Activated T-cell treated with anti-CD3 and anti-CD28 coated beads, Interleukin-2, amount 50 U/mL, for 1 hour (primary cell): ENCODE results near the gene SLC2A11.
A peak's percentile ranks its signal among the peaks of the same experiment; 100 is the strongest.
"Not testable (repeated sequence)": the region's sequence is repeated elsewhere in the genome, so short reads cannot be mapped to it uniquely, and the experiment has no call there.

ENCODE experiments used
- DNase-seq: peaks from one replicate; pipeline ENCODE4 v3.0.0-alpha.2; 2020

SLC2A11 gene

DNA sequence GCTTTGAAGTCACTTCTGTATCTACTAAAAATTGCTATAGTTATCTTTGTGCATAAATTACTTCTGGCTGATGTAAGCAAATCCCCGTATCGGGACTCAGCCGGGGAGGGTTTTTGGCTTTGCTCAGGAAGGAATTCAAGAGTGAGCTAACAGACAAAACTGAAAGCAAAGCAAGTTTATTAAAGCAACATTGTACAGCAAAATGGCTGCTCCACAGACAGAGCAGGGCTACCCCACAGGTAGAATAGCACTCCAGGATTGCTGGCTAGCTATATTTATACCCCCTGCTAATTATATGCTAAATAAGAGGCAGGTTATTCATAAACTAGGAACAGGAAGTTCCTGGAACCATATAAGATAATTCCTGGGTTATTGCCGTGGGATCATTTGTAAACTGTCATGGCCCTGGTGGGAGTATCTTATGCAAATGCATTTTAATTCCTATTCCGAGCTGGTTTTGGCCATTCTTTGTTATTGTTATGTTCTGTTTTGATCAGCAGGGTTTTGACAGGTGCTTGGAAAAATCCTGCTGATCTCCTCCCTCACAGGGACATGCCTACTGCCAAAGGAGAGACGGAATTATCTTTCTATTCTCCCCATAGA is 51.7 kb downstream of the SLC2A11 start:
- DNase-seq = no peak

GRCh38 chr22:23910496-23911190 is 53.0 kb downstream of the SLC2A11 start:
- no peak for DNase-seq

GRCh38 chr22:23911318-23911980 is 53.8 kb downstream of the SLC2A11 start:
- no peak for DNase-seq

- DNase-seq = no peak
These were observed 54.7 kb downstream of the SLC2A11 start for GRCh38 chr22:23912293-23912903.

- no peak for DNase-seq
These were observed 55.6 kb downstream of the SLC2A11 start for GRCh38 chr22:23913306-23913660.

DNA sequence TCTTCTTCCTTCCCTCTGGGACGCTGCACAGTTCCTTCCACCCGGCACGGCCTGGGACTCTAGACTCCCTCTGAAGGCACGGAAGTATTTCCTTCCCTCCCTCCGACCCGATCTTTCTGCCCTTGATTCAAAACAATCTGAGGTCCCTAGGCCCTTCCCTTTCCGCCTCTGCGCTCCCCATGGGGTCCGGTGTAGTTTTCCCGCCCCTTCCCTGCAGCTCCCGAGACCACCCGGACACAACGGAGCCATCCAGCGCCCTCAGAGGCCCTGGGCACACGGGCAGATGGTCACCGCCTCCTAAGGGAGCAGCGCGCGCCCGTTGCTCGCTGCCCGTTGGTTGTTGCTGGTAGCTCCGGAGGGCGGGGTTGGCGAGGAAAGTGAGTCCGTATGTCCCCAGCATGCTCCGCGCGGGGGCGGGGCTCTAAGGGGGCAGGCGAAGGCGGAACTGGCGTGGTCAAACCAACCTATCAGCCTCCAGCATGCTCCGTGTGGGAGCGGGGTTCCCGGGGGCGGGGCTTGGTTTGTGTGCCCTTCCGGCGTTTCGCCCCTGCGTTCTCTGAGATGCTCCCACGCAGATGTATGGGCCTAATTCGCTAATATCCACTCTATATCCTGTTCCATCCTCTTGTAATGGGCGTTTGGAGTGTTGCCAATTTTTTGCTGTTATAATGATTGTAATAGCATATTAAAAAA is 56.1 kb downstream of the SLC2A11 start:
- peak; percentile 98 for DNase-seq

DNA sequence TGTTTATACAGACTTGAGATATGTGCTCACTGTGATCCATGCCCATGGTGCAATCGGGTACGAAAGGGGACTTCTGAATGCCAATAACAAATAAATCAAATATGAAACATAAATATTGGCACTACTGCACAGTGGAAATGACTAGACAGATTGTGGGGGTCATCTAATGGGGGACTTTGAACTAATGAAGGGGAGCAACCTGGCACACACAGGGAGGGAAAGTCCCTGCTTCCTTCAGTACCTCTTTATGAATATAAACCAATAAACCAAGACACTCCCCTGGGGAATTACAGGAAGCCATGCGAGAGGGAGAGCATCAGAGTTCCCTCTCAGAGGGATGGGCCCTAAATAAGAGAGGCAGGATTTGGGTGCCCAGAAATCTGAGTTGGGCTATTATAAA is 57.6 kb downstream of the SLC2A11 start:
- no peak for DNase-seq

DNA sequence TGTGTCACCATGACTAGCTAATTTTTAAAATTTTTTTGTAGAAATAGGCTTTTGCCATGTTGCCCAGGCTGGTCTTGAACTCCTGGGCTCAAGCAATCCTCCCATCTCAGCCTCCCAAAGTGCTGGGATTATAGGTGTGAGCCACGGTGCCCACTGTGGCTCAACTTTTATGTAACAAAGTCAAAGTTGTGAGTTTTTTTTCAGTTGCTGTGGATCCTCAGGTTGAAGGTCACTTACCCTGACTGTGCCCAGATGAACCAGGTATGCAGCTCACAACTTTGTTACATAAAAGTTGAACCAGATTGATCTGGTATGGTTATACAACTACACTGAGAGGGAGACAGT is 62.6 kb downstream of the SLC2A11 start:
- not testable (repeated sequence) for DNase-seq

GRCh38 chr22:23921586-23922201 is 64.0 kb downstream of the SLC2A11 start:
- not testable (repeated sequence) for DNase-seq

GRCh38 chr22:23922921-23923320 is 65.2 kb downstream of the SLC2A11 start:
- DNase-seq = no peak

DNA sequence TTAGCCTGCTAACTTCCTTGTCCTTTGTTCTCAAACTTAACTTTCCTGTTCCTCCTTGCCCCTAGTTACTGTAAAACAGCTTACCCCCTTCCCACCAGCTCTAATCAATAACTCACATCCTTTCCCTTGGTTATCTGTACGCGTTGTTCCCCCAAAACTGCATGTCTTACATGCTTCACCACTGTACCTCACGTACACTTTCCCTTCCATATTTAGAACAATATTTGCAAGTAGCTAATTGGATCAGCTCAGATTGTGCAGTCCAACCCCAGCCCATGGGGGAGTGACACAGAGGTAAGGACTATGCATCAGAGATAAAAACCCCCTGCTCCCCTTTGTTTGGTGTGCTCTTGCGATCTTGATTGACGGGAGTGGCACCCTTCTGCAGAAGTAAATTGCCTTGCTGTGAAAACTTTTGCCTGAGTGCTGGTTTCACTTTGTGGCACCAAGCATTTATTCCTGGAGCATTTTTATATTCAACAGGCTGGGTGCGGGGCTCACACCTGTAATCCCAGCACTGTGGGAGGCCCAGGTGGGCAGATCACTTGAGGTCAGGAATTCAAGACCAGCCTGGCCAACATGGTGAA is 67.4 kb downstream of the SLC2A11 start:
- DNase-seq = no peak

GRCh38 chr22:23926561-23926960 is 68.9 kb downstream of the SLC2A11 start:
- DNase-seq = no peak
